Measurements from ENCODE around the gene LDLRAD1. TPM values are rescaled to one million over a fixed set of nuclear protein-coding genes. Genes with fewer than 3 reads are reported as not detected.
A peak's percentile ranks its signal among the peaks of the same experiment; 100 is the strongest.

LDLRAD1 gene
- polyA plus RNA-seq, 3 donors, result not detected

DNA sequence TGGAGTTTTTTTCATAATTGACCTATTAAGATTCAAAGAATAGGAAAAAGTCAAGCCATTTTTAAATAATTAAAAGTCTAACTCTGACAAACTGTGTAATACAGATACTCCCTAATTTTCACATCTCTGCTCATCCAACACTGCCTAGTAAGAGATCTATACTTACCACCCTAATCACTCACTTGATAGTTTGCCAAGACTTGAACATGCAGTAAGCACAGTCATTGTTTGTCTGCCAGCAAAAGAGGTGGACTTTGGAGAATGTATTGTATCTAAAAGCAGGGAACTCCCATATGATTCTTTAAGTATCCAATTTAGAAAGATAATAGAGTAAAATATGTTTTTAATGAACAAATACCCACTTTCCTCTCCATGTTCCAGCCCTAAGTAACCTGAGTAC lies 19.5 kb upstream of the LDLRAD1 start:
- DNase-seq, result no peak
- Histone ChIP-seq H3K9ac (ENCODE audit: insufficient read depth, low read length, poor library complexity, severe bottlenecking) (no peak overlapping the region), H3K4me2 (replicated peaks; ENCODE audit: extremely low read depth, low read length, poor library complexity, severe bottlenecking) (no peak overlapping the region), H4K20me1 (ENCODE audit: insufficient read depth, low read length) (peaks cover 11% of the 10 kb centered on the region), H3K4me1 (ENCODE audit: control insufficient read depth in 1 of 2, insufficient read depth in 2 of 2, low read length in 2 of 2) (no peaks in the 10 kb centered on the region), H3K9me3 (replicated peaks in 1 of 2; ENCODE audit: control insufficient read depth in 1 of 2, insufficient read depth in 1 of 2, low read length in 2 of 2) (no peaks in the 10 kb centered on the region), H3K27me3 (ENCODE audit: control insufficient read depth in 2 of 2, insufficient read depth in 2 of 2, low read length in 2 of 2) (no peaks in the 10 kb centered on the region), H2AFZ (ENCODE audit: insufficient read depth, low read depth, low read length, poor library complexity, severe bottlenecking) (no peak overlapping the region), H3K27ac (ENCODE audit: low read depth in 1 of 2, low read length in 2 of 2) (no peak overlapping the region), H3K36me3 (replicated peaks in 1 of 2; ENCODE audit: control insufficient read depth in 1 of 2, insufficient read depth in 2 of 2, low read length in 2 of 2) (peaks cover 98 to 100% of the 10 kb centered on the region in 2 donors), H3K79me2 (ENCODE audit: insufficient read depth, low read length) (no peaks in the 10 kb centered on the region), H3K4me3 (replicated peaks in 1 of 3; ENCODE audit: low read depth in 2 of 3, low read length in 3 of 3) (no peak overlapping the region)
- peak overlapping the region in 1 of 7 donors; percentile 12 for H3K27ac Mint-ChIP-seq
- no peaks in the 10 kb centered on the region for H3K27me3 Mint-ChIP-seq (ENCODE audit: low read depth in 3 of 3)
- H3K36me3 Mint-ChIP-seq, result peaks cover 70 to 87% of the 10 kb centered on the region in 2 donors
- H3K9me3 Mint-ChIP-seq, result no peaks in the 10 kb centered on the region
- H3K4me3 Mint-ChIP-seq, result no peak overlapping the region
- intact Hi-C loops (cut with micrococcal nuclease), result no loop called here
- H3K4me1 Mint-ChIP-seq, result no peaks in the 10 kb centered on the region
- TF ChIP-seq, protein P1, sequence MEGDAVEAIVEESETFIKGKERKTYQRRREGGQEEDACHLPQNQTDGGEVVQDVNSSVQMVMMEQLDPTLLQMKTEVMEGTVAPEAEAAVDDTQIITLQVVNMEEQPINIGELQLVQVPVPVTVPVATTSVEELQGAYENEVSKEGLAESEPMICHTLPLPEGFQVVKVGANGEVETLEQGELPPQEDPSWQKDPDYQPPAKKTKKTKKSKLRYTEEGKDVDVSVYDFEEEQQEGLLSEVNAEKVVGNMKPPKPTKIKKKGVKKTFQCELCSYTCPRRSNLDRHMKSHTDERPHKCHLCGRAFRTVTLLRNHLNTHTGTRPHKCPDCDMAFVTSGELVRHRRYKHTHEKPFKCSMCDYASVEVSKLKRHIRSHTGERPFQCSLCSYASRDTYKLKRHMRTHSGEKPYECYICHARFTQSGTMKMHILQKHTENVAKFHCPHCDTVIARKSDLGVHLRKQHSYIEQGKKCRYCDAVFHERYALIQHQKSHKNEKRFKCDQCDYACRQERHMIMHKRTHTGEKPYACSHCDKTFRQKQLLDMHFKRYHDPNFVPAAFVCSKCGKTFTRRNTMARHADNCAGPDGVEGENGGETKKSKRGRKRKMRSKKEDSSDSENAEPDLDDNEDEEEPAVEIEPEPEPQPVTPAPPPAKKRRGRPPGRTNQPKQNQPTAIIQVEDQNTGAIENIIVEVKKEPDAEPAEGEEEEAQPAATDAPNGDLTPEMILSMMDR (IDR thresholded peaks at IDR 0.05), result no peak

DNA sequence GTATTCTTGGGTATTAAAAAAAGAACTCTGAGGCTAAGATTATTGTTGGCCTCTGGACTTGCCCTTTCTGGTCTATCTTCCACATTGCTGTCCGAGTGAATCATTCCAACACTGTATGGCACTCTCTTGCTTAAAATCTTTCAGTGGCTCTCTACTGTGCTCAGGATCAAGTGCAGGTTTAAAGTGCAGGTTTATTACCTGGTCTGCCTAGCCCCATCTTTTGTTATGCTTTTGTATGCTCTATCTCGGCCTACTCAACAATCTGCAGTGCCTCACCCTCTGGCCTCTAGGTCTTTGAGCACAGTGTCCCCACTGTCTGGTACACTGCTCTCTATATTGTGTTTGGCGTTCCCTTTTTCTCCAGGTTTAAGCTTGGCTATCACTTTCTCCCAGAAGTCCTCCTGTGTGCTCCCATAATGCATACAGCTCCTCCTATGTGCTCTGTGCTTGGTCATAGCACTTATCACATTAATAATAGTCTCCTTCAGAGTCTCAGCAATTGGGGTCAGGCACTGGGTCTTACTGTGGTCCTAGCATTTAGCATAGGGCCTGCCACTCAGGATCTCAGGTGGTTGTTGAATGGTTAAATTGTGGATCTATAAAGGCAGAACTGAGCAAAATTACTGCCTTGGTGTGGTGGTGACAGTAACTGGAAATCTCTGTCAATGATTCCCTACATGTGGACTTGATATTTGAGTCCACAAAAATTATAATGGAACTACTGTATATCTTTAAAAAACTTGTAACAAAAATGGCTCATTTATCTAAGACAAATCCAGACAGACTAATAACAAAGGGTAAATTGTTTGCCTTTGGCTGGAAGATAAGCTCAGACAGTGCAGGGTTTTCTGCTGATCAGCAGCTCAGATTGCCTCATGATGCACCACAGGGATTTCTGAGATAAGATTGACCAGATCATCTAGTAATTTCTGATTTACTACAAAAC lies 10.6 kb upstream of the LDLRAD1 start:
- Histone ChIP-seq H3K4me3 (replicated peaks in 1 of 3; ENCODE audit: low read depth in 2 of 3, low read length in 3 of 3) (no peak overlapping the region), H2AFZ (ENCODE audit: insufficient read depth, low read depth, low read length, poor library complexity, severe bottlenecking) (no peak overlapping the region), H3K36me3 (replicated peaks in 1 of 2; ENCODE audit: control insufficient read depth in 1 of 2, insufficient read depth in 2 of 2, low read length in 2 of 2) (peaks cover 36 to 54% of the 10 kb centered on the region in 2 donors), H3K27ac (ENCODE audit: low read depth in 1 of 2, low read length in 2 of 2) (no peak overlapping the region), H4K20me1 (ENCODE audit: insufficient read depth, low read length) (no peaks in the 10 kb centered on the region), H3K79me2 (ENCODE audit: insufficient read depth, low read length) (no peaks in the 10 kb centered on the region), H3K4me2 (replicated peaks; ENCODE audit: extremely low read depth, low read length, poor library complexity, severe bottlenecking) (no peak overlapping the region), H3K9me3 (replicated peaks in 1 of 2; ENCODE audit: control insufficient read depth in 1 of 2, insufficient read depth in 1 of 2, low read length in 2 of 2) (no peaks in the 10 kb centered on the region), H3K9ac (ENCODE audit: insufficient read depth, low read length, poor library complexity, severe bottlenecking) (no peak overlapping the region), H3K27me3 (ENCODE audit: control insufficient read depth in 2 of 2, insufficient read depth in 2 of 2, low read length in 2 of 2) (no peaks in the 10 kb centered on the region), H3K4me1 (ENCODE audit: control insufficient read depth in 1 of 2, insufficient read depth in 2 of 2, low read length in 2 of 2) (no peaks in the 10 kb centered on the region)
- 93% methylated on average over 3 of the region's 3 CpGs for WGBS (ENCODE audit: insufficient coverage)
- H3K4me3 Mint-ChIP-seq, result no peak overlapping the region
- peaks cover 0 to 1% (median 1%) of the 10 kb centered on the region in 3 donors for H3K27me3 Mint-ChIP-seq (ENCODE audit: low read depth in 3 of 3)
- no peak for DNase-seq
- H3K4me1 Mint-ChIP-seq, result no peaks in the 10 kb centered on the region
- peaks cover 0 to 1% (median 0%) of the 10 kb centered on the region in 7 donors for H3K9me3 Mint-ChIP-seq
- TF ChIP-seq, protein P1 (IDR thresholded peaks at IDR 0.05), result no peak
- intact Hi-C loops (cut with micrococcal nuclease), result no loop called here
- no peak overlapping the region for H3K27ac Mint-ChIP-seq
- H3K36me3 Mint-ChIP-seq, result peaks cover 47 to 51% of the 10 kb centered on the region in 2 donors

Data from CD14-positive monocyte (primary cell).